Lower lobe of right lung (tissue), 2 donors: ENCODE measurements around the gene ADCY3. TPM values are rescaled to one million over a fixed set of nuclear protein-coding genes. Genes with fewer than 3 reads are reported as not detected.
A peak's percentile ranks its signal among the peaks of the same experiment; 100 is the strongest.

Experiments
- ATAC-seq, 2 donors: fragments of 200-7000 bp; cut with Tn5 transposase; one replicate each; pipeline ENCODE4 v1.9.1; 2020 to 2022; ENCODE audit warnings: mild to moderate bottlenecking in 2 of 2, moderate library complexity in 2 of 2
- DNase-seq: peaks from one replicate; pipeline ENCODE4 v3.0.0-alpha.2; 2020
- H3K27ac ChIP-seq: fragments of 200-600 bp; one replicate; pipeline ENCODE4 v1.8.0; 2022
- H3K27me3 ChIP-seq: fragments of 200-600 bp; one replicate; pipeline ENCODE4 v1.8.0; 2022; ENCODE audit warnings: low read depth
- H3K36me3 ChIP-seq: fragments of 200-600 bp; one replicate; pipeline ENCODE4 v1.8.0; 2022; ENCODE audit warnings: mild to moderate bottlenecking
- H3K4me1 ChIP-seq: fragments of 200-600 bp; one replicate; pipeline ENCODE4 v1.8.0; 2022
- H3K4me3 ChIP-seq: fragments of 200-600 bp; one replicate; pipeline ENCODE4 v1.8.0; 2022; ENCODE audit warnings: mild to moderate bottlenecking
- H3K9me3 ChIP-seq: fragments of 200-600 bp; one replicate; pipeline ENCODE4 v1.8.0; 2022
- CTCF ChIP-seq: fragments of 200-600 bp; IDR thresholded peaks from one replicate; pipeline ENCODE4 v1.8.0; 2022; ENCODE audit warnings: antibody characterized with exemption, mild to moderate bottlenecking
- intact Hi-C: fragments of 100-400 bp; cut with DNase I; formaldehyde crosslinking; loops from one replicate; pipeline ENCODE4 v1.11.0; 2022
- total RNA-seq: library from RNA; stranded (reverse); fragmentation: NEBNext Ultra II Directional; extraction: Animal tissue kit (Norgen Biotek cat#: 25700); gene quantifications from one replicate; pipeline ENCODE4 v1.2.1, GENCODE V29; 2021
- donor health status: DM: no; HTN: yes; CAD: no; lungs with severe emphysema.

The ADCY3 gene
- total RNA-seq, 1 donor from 2014 or later = 36.1 TPM

- no peak overlapping the region for H3K27ac ChIP-seq
- H3K36me3 ChIP-seq = no peaks in the 10 kb centered on the region
- peaks cover 25% of the 10 kb centered on the region for H3K4me1 ChIP-seq
- peaks cover 3% of the 10 kb centered on the region for H3K27me3 ChIP-seq
- no peak for DNase-seq
- no peak for ATAC-seq
- H3K4me3 ChIP-seq = no peak overlapping the region
- intact Hi-C loops = no loop called here
- TF ChIP-seq CTCF = no peak
- H3K9me3 ChIP-seq = no peaks in the 10 kb centered on the region
These were observed 3.1 kb upstream of the ADCY3 start for GRCh38 chr2:24923106-24923505.

- intact Hi-C loops = no loop called here
- DNase-seq (no peak), ATAC-seq (no peak)
- H3K4me3 ChIP-seq = no peak overlapping the region
- no peaks in the 10 kb centered on the region for H3K9me3 ChIP-seq
- H3K27ac ChIP-seq = no peak overlapping the region
- TF ChIP-seq CTCF = no peak
- H3K4me1 ChIP-seq = peaks cover 25% of the 10 kb centered on the region
- peaks cover 3% of the 10 kb centered on the region for H3K27me3 ChIP-seq
- H3K36me3 ChIP-seq = no peaks in the 10 kb centered on the region
These were observed 2.5 kb upstream of the ADCY3 start for GRCh38 chr2:24922556-24922955.

- ATAC-seq = no peak
- intact Hi-C loops = no loop called here
- Histone ChIP-seq H3K4me1 (peaks cover 14% of the 10 kb centered on the region), H3K9me3 (no peaks in the 10 kb centered on the region), H3K4me3 (peak overlapping the region; percentile 69), H3K27me3 (no peaks in the 10 kb centered on the region), H3K27ac (peak overlapping the region; percentile 41), H3K36me3 (no peaks in the 10 kb centered on the region)
- DNase-seq = no peak
- no peak for TF ChIP-seq CTCF
These were observed 888 bp upstream of the ADCY3 start for GRCh38 chr2:24920809-24921441.

GRCh38 chr2:24919506-24920097, 435 bp downstream of the ADCY3 start:
- DNase-seq = no peak
- Histone ChIP-seq H3K36me3 (no peaks in the 10 kb centered on the region), H3K4me3 (peak overlapping the region; percentile 69), H3K27me3 (no peaks in the 10 kb centered on the region), H3K27ac (peak overlapping the region; percentile 65), H3K9me3 (no peaks in the 10 kb centered on the region), H3K4me1 (peaks cover 14% of the 10 kb centered on the region)
- intact Hi-C loops = no loop called here
- ATAC-seq = peak; percentile 2 to 32
- TF ChIP-seq CTCF = no peak

GRCh38 chr2:24919037-24919505, 966 bp downstream of the ADCY3 start:
- Histone ChIP-seq H3K4me1 (peaks cover 14% of the 10 kb centered on the region), H3K36me3 (no peaks in the 10 kb centered on the region), H3K9me3 (no peaks in the 10 kb centered on the region), H3K27me3 (no peaks in the 10 kb centered on the region), H3K27ac (peak overlapping the region; percentile 65), H3K4me3 (peak overlapping the region; percentile 69)
- DNase-seq (no peak), ATAC-seq (peak; percentile 10 to 23)
- no peak for TF ChIP-seq CTCF
- intact Hi-C loops = no loop called here
